Measurements from ENCODE around the gene COX6A2. TPM values are rescaled to one million over a fixed set of nuclear protein-coding genes. Genes with fewer than 3 reads are reported as not detected.

Gene COX6A2
- polyA plus RNA-seq, 1 of the 3 experiments (the other 2 are of a cell fraction): not detected

DNA sequence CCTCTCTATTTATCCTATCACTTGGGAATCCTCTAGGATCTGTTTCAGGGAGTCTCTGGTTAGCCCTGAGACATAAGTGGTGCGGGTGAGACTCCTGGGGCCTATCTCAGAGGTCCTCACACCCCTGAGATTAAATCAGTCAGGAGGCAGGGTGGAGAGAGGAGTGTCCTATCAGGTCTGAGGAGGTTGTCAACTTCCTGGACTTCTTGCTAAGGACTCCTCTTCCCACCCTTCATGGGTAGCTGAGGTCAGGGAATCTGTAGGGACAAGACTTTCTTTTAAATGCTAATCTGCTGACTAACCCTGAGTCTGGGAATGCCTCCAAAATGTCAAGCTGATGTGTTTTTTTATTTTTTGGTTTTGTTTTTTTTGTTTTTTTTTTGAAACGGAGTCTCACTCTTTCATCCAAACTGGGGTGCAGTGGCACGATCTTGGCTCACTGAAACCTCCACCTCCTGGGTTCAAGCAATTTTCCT is 24.5 kb upstream of the COX6A2 start:
- H3K9ac ChIP-seq: peak overlapping the region; percentile 39; the same call in 1 of the 2 replicates
- no peak for DNase-seq
- H3K4me1 ChIP-seq (ENCODE audit: control insufficient read depth in 1 of 2, insufficient read depth in 2 of 2, low read depth in 1 of 2, low read length in 1 of 2): peaks cover 38 to 50% of the 10 kb centered on the region in 2 experiments; a peak in 3 of 4 replicates
- POLR2A ChIA-PET: no interaction called here
- H3K36me3 ChIP-seq (replicated peaks in 1 of 2; ENCODE audit: control insufficient read depth in 1 of 2, insufficient read depth in 2 of 2, low read length in 1 of 2): peaks cover 3 to 10% of the 10 kb centered on the region in 2 experiments
- H2AFZ ChIP-seq (ENCODE audit: low read depth): no peak overlapping the region
- peak overlapping the region; percentile 60 to 95 for H3K27ac ChIP-seq (ENCODE audit: low read depth in 2 of 2, low read length in 1 of 2)
- H3K79me2 ChIP-seq (ENCODE audit: insufficient read depth): peaks cover 53% of the 10 kb centered on the region
- no peaks in the 10 kb centered on the region for H3K27me3 ChIP-seq (ENCODE audit: insufficient read depth)
- 50% methylated on average over 3 of the region's 3 CpGs for WGBS (ENCODE audit: low lambda C conversion rate)
- H3F3A ChIP-seq (replicated peaks; ENCODE audit: insufficient read depth): peaks cover 24% of the 10 kb centered on the region
- TF ChIP-seq NFIC (IDR thresholded peaks at IDR 0.05; ENCODE audit: borderline replicate concordance) (peak; percentile 78), ELF1 (IDR thresholded peaks at IDR 0.05) (peak; percentile 68), CHD2 (IDR thresholded peaks at IDR 0.05; ENCODE audit: low read length, partially characterized antibody) (no peak), FOSL2 (IDR thresholded peaks at IDR 0.05; ENCODE audit: borderline replicate concordance, low read depth) (peak; percentile 63; the same call in 1 of the 2 replicates), TCF12 (IDR thresholded peaks at IDR 0.05) (peak; percentile 44), RXRA (IDR thresholded peaks at IDR 0.05; ENCODE audit: borderline replicate concordance, low read depth) (peak; percentile 80; the same call in 1 of the 2 replicates), JUND (IDR thresholded peaks at IDR 0.05) (peak; percentile 71; the same call in 1 of the 2 replicates)
- TF ChIP-seq, protein P1, sequence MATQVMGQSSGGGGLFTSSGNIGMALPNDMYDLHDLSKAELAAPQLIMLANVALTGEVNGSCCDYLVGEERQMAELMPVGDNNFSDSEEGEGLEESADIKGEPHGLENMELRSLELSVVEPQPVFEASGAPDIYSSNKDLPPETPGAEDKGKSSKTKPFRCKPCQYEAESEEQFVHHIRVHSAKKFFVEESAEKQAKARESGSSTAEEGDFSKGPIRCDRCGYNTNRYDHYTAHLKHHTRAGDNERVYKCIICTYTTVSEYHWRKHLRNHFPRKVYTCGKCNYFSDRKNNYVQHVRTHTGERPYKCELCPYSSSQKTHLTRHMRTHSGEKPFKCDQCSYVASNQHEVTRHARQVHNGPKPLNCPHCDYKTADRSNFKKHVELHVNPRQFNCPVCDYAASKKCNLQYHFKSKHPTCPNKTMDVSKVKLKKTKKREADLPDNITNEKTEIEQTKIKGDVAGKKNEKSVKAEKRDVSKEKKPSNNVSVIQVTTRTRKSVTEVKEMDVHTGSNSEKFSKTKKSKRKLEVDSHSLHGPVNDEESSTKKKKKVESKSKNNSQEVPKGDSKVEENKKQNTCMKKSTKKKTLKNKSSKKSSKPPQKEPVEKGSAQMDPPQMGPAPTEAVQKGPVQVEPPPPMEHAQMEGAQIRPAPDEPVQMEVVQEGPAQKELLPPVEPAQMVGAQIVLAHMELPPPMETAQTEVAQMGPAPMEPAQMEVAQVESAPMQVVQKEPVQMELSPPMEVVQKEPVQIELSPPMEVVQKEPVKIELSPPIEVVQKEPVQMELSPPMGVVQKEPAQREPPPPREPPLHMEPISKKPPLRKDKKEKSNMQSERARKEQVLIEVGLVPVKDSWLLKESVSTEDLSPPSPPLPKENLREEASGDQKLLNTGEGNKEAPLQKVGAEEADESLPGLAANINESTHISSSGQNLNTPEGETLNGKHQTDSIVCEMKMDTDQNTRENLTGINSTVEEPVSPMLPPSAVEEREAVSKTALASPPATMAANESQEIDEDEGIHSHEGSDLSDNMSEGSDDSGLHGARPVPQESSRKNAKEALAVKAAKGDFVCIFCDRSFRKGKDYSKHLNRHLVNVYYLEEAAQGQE (IDR thresholded peaks at IDR 0.05; ENCODE audit: low read depth, low read length): no peak
- TF ChIP-seq, protein P2, sequence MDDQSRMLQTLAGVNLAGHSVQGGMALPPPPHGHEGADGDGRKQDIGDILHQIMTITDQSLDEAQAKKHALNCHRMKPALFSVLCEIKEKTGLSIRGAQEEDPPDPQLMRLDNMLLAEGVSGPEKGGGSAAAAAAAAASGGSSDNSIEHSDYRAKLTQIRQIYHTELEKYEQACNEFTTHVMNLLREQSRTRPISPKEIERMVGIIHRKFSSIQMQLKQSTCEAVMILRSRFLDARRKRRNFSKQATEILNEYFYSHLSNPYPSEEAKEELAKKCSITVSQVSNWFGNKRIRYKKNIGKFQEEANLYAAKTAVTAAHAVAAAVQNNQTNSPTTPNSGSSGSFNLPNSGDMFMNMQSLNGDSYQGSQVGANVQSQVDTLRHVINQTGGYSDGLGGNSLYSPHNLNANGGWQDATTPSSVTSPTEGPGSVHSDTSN (IDR thresholded peaks at IDR 0.05): peak; percentile 60
- peaks cover 32% of the 10 kb centered on the region for H4K20me1 ChIP-seq (ENCODE audit: insufficient read depth)
- no peaks in the 10 kb centered on the region for H3K9me2 ChIP-seq
- H3K4me2 ChIP-seq: peak overlapping the region; percentile 62
- no peak overlapping the region for H3K4me3 ChIP-seq (ENCODE audit: low read depth in 2 of 2, low read length in 1 of 2)
- H3K9me3 ChIP-seq: no peaks in the 10 kb centered on the region
- CTCF ChIA-PET: interaction anchor here (0.8 to 2.6 kb wide), 7 partner anchors 9 to 468 kb away, joined by 3 to 33 read pairs (median 7); partner anchors contain the start of genes HSD3B7 and ZNF843

DNA sequence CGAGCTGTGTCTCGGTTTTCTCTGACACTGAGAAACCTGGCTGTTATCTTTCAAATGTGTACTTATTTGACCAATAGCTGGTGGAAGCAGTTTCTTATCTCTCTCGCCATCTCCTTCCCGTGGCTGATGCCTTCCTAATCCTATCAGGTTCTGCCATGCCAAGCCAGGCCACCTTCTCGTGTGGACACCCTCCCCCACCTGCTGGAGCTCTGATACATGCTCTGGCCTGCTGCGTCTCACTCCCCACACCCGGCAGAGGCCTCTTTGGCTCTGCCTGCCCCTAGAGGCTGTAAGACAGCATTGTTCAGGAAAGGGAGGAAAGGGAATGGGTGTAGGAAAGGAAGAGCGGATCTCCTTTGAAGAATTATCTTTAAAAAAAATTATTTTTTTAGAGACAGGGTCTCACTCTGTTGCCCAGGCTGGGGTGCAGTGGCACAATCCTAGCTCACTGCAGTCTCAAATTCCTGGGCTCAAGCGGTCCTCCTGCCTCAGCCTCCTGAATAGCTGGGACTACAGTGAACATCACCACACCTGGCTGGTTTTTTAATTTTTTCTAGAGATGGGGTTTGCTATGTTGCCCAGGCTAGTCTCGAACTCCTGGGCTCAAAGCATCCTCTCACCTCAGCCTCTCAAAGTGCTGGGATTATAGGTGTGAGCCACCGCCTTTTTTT is 23.7 kb upstream of the COX6A2 start:
- peaks cover 23% of the 10 kb centered on the region for H4K20me1 ChIP-seq (ENCODE audit: insufficient read depth)
- peaks cover 24% of the 10 kb centered on the region for H3F3A ChIP-seq (replicated peaks; ENCODE audit: insufficient read depth)
- H3K36me3 ChIP-seq (replicated peaks in 1 of 2; ENCODE audit: control insufficient read depth in 1 of 2, insufficient read depth in 2 of 2, low read length in 1 of 2): peaks cover 2 to 6% of the 10 kb centered on the region in 2 experiments
- H3K9me2 ChIP-seq: no peaks in the 10 kb centered on the region
- peak; percentile 77 for DNase-seq
- H3K4me2 ChIP-seq: peak overlapping the region; percentile 62
- no peak overlapping the region for H3K9ac ChIP-seq
- H3K79me2 ChIP-seq (ENCODE audit: insufficient read depth): peaks cover 45% of the 10 kb centered on the region
- peaks cover 30 to 42% of the 10 kb centered on the region in 2 experiments; a peak in 3 of 4 replicates for H3K4me1 ChIP-seq (ENCODE audit: control insufficient read depth in 1 of 2, insufficient read depth in 2 of 2, low read depth in 1 of 2, low read length in 1 of 2)
- ChIA-PET CTCF (interaction anchor here (0.9 to 2.6 kb wide), 14 partner anchors 8 to 467 kb away, joined by 3 to 33 read pairs (median 4); partner anchors contain the start of genes HSD3B7 and ZNF843), POLR2A (interaction anchor here (0.5 to 2.3 kb wide), 6 partner anchors 7 to 271 kb away, joined by 3 to 11 read pairs (median 4); partner anchors contain the start of genes ARMC5, FUS and ZNF843)
- WGBS (ENCODE audit: low lambda C conversion rate): 51% methylated on average over 11 of the region's 11 CpGs
- peak overlapping the region; percentile 20 to 95; a peak in 3 of 4 replicates for H3K27ac ChIP-seq (ENCODE audit: low read depth in 2 of 2, low read length in 1 of 2)
- H2AFZ ChIP-seq (ENCODE audit: low read depth): no peak overlapping the region
- H3K9me3 ChIP-seq: no peaks in the 10 kb centered on the region
- no peaks in the 10 kb centered on the region for H3K27me3 ChIP-seq (ENCODE audit: insufficient read depth)
- H3K4me3 ChIP-seq (ENCODE audit: low read depth in 2 of 2, low read length in 1 of 2): no peak overlapping the region
- TF ChIP-seq TCF12 (IDR thresholded peaks at IDR 0.05): peak; percentile 13; the same call in 1 of the 2 replicates
- TF ChIP-seq, protein P3, sequence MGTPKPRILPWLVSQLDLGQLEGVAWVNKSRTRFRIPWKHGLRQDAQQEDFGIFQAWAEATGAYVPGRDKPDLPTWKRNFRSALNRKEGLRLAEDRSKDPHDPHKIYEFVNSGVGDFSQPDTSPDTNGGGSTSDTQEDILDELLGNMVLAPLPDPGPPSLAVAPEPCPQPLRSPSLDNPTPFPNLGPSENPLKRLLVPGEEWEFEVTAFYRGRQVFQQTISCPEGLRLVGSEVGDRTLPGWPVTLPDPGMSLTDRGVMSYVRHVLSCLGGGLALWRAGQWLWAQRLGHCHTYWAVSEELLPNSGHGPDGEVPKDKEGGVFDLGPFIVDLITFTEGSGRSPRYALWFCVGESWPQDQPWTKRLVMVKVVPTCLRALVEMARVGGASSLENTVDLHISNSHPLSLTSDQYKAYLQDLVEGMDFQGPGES (IDR thresholded peaks at IDR 0.05; ENCODE audit: low read depth, low read length): no peak
- no peak for TF ChIP-seq SMC3 (IDR thresholded peaks at IDR 0.05; ENCODE audit: low read depth, low read length)
- TF ChIP-seq, protein P4, sequence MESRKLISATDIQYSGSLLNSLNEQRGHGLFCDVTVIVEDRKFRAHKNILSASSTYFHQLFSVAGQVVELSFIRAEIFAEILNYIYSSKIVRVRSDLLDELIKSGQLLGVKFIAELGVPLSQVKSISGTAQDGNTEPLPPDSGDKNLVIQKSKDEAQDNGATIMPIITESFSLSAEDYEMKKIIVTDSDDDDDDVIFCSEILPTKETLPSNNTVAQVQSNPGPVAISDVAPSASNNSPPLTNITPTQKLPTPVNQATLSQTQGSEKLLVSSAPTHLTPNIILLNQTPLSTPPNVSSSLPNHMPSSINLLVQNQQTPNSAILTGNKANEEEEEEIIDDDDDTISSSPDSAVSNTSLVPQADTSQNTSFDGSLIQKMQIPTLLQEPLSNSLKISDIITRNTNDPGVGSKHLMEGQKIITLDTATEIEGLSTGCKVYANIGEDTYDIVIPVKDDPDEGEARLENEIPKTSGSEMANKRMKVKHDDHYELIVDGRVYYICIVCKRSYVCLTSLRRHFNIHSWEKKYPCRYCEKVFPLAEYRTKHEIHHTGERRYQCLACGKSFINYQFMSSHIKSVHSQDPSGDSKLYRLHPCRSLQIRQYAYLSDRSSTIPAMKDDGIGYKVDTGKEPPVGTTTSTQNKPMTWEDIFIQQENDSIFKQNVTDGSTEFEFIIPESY (IDR thresholded peaks at IDR 0.05; ENCODE audit: borderline replicate concordance, low read depth): no peak
- no peak for TF ChIP-seq FOXJ3 (CRISPR knock-in tag; IDR thresholded peaks at IDR 0.05)
- no peak for TF ChIP-seq TAF1 (IDR thresholded peaks at IDR 0.05; ENCODE audit: borderline replicate concordance, low read depth, low read length)
- no peak for TF ChIP-seq JUND (IDR thresholded peaks at IDR 0.05)
- no peak for TF ChIP-seq RXRA (IDR thresholded peaks at IDR 0.05; ENCODE audit: borderline replicate concordance, low read depth)
- TF ChIP-seq CHD2 (IDR thresholded peaks at IDR 0.05; ENCODE audit: low read length, partially characterized antibody): peak; percentile 80
- TF ChIP-seq, protein P5, sequence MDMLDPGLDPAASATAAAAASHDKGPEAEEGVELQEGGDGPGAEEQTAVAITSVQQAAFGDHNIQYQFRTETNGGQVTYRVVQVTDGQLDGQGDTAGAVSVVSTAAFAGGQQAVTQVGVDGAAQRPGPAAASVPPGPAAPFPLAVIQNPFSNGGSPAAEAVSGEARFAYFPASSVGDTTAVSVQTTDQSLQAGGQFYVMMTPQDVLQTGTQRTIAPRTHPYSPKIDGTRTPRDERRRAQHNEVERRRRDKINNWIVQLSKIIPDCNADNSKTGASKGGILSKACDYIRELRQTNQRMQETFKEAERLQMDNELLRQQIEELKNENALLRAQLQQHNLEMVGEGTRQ (IDR thresholded peaks at IDR 0.05; ENCODE audit: borderline replicate concordance, low read depth, low read length): no peak
